ENCODE measurements around the gene OTULIN. TPM values are rescaled to one million over a fixed set of nuclear protein-coding genes. Genes with fewer than 3 reads are reported as not detected.
A peak's percentile ranks its signal among the peaks of the same experiment; 100 is the strongest.

The OTULIN gene
- total RNA-seq, 1 donor from 2014 or later = 36.3 TPM

DNA sequence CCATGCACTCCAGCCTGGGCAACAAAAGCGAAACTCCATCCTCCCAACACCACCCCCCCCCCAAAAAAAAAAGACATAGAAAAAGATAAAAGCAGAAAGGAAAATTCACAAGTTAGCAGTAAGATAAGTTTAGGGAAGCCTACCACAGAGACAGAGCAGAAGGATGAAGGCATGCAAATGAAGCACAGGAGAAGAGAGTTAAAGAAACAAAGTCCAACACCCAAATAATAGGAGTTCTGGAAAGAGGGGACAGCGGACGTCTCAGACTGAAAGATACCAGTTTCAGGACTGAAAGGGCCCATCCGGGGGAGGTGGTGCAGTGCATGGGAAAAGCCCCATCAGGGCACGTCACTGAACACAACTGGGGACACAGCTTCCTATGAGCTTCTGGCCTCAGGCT lies 54.3 kb downstream of the OTULIN start:
- TF ChIP-seq CTCF (IDR thresholded peaks at IDR 0.05) = no peak
- peaks cover 24% of the 10 kb centered on the region for H3K36me3 Mint-ChIP-seq (ENCODE audit: low read depth)
- DNase-seq (ENCODE audit: low spot score) = no peak
- H3K4me3 Mint-ChIP-seq (ENCODE audit: unreplicated experiment) = no peak overlapping the region
- H3K9me3 Mint-ChIP-seq (ENCODE audit: low read depth) = no peaks in the 10 kb centered on the region
- peaks cover 19% of the 10 kb centered on the region for H3K4me1 Mint-ChIP-seq (ENCODE audit: low read depth)
- H3K27me3 Mint-ChIP-seq (ENCODE audit: low read depth) = no peaks in the 10 kb centered on the region
- no peak overlapping the region for H3K27ac Mint-ChIP-seq (ENCODE audit: unreplicated experiment)

GRCh38 chr5:14720236-14720923 lies 55.9 kb downstream of the OTULIN start:
- no peak for TF ChIP-seq CTCF (IDR thresholded peaks at IDR 0.05)
- Mint-ChIP-seq H3K27ac (ENCODE audit: unreplicated experiment) (peak overlapping the region; percentile 32), H3K36me3 (ENCODE audit: low read depth) (peaks cover 19% of the 10 kb centered on the region), H3K9me3 (ENCODE audit: low read depth) (no peaks in the 10 kb centered on the region), H3K4me1 (ENCODE audit: low read depth) (peaks cover 19% of the 10 kb centered on the region), H3K27me3 (ENCODE audit: low read depth) (no peaks in the 10 kb centered on the region), H3K4me3 (ENCODE audit: unreplicated experiment) (no peak overlapping the region)
- no peak for DNase-seq (ENCODE audit: low spot score)

- no peak for DNase-seq (ENCODE audit: low spot score)
- Mint-ChIP-seq H3K4me3 (ENCODE audit: unreplicated experiment) (no peak overlapping the region), H3K27ac (ENCODE audit: unreplicated experiment) (no peak overlapping the region), H3K9me3 (ENCODE audit: low read depth) (no peaks in the 10 kb centered on the region), H3K27me3 (ENCODE audit: low read depth) (no peaks in the 10 kb centered on the region), H3K36me3 (ENCODE audit: low read depth) (peaks cover 12% of the 10 kb centered on the region), H3K4me1 (ENCODE audit: low read depth) (peaks cover 33% of the 10 kb centered on the region)
- no peak for TF ChIP-seq CTCF (IDR thresholded peaks at IDR 0.05)
These were observed 57.6 kb downstream of the OTULIN start for GRCh38 chr5:14721990-14722656.

- H3K27ac Mint-ChIP-seq (ENCODE audit: unreplicated experiment) = no peak overlapping the region
- peaks cover 8% of the 10 kb centered on the region for H3K36me3 Mint-ChIP-seq (ENCODE audit: low read depth)
These were observed 58.4 kb downstream of the OTULIN start for GRCh38 chr5:14722923-14723322.

More at GRCh38 chr5:14722923-14723322, 58.4 kb downstream of the OTULIN start:
- H3K4me1 Mint-ChIP-seq (ENCODE audit: low read depth) = peaks cover 41% of the 10 kb centered on the region
- H3K27me3 Mint-ChIP-seq (ENCODE audit: low read depth) = no peaks in the 10 kb centered on the region
- no peak for DNase-seq (ENCODE audit: low spot score)
- H3K4me3 Mint-ChIP-seq (ENCODE audit: unreplicated experiment) = no peak overlapping the region
- TF ChIP-seq CTCF (IDR thresholded peaks at IDR 0.05) = no peak
- no peaks in the 10 kb centered on the region for H3K9me3 Mint-ChIP-seq (ENCODE audit: low read depth)
